Loucy (cell line): ENCODE results near the gene RNF182.

Experiments
- H2AFZ ChIP-seq: fragments of 200-600 bp; sonication (generic); 2 replicates; pipeline ENCODE4 v1.6.0; 2016; ENCODE audit warnings: antibody characterized with exemption, mild to moderate bottlenecking, low read length, moderate library complexity
- H3F3A ChIP-seq: fragments of 200-600 bp; 2 replicates; pipeline ENCODE4 v1.6.0; 2016; ENCODE audit warnings: antibody characterized with exemption, low read depth, mild to moderate bottlenecking
- H3K27me3 ChIP-seq: fragments of 200-600 bp; sonication (generic); 2 replicates; pipeline ENCODE4 v1.6.1; 2014; ENCODE audit warnings: low read length, mild to moderate bottlenecking; ENCODE audit not compliant: insufficient read depth, poor library complexity, severe bottlenecking
- H3K36me3 ChIP-seq: fragments of 200-600 bp; sonication (generic); 2 replicates; pipeline ENCODE4 v1.6.1; 2016; ENCODE audit warnings: low read length; ENCODE audit not compliant: insufficient read depth
- H3K4me1 ChIP-seq: fragments of 200-600 bp; sonication (generic); 2 replicates; pipeline ENCODE4 v1.5.1; 2014; ENCODE audit warnings: low read length, mild to moderate bottlenecking; ENCODE audit not compliant: insufficient read depth, poor library complexity, severe bottlenecking
- H3K4me2 ChIP-seq: fragments of 200-600 bp; sonication (generic); 2 replicates; pipeline ENCODE4 v1.6.0; 2014; ENCODE audit warnings: antibody characterized with exemption, low read length, low read depth, mild to moderate bottlenecking; ENCODE audit not compliant: poor library complexity, severe bottlenecking
- H3K4me3 ChIP-seq: fragments of 200-600 bp; sonication (generic); 2 replicates; pipeline ENCODE4 v1.5.1; 2014; ENCODE audit warnings: low read length, mild to moderate bottlenecking, mixed read lengths; ENCODE audit not compliant: poor library complexity, severe bottlenecking
- H3K79me2 ChIP-seq: fragments of 200-600 bp; sonication (generic); 2 replicates; pipeline ENCODE4 v1.6.1; 2014; ENCODE audit warnings: low read length; ENCODE audit not compliant: insufficient read depth
- H3K9ac ChIP-seq: fragments of 200-600 bp; sonication (generic); 2 replicates; pipeline ENCODE4 v1.6.0; 2014; ENCODE audit warnings: mild to moderate bottlenecking, low read depth, low read length, moderate library complexity; ENCODE audit not compliant: poor library complexity, severe bottlenecking
- H3K9me2 ChIP-seq: fragments of 200-600 bp; sonication (generic); replicated peaks from 2 replicates; pipeline ENCODE4 v1.6.1; 2016; ENCODE audit warnings: low read depth, low read length, mixed read lengths
- H3K9me3 ChIP-seq: fragments of 200-600 bp; sonication (generic); 2 replicates; pipeline ENCODE4 v1.6.1; 2014; ENCODE audit warnings: mild to moderate bottlenecking, antibody characterized with exemption, low read length, low read depth; ENCODE audit not compliant: insufficient read depth
- H4K20me1 ChIP-seq: fragments of 200-600 bp; sonication (generic); 2 replicates; pipeline ENCODE4 v1.6.0; 2014; ENCODE audit warnings: antibody characterized with exemption, low read length, mild to moderate bottlenecking; ENCODE audit not compliant: insufficient read depth, poor library complexity, severe bottlenecking
- EZH2phosphoT487 ChIP-seq: fragments of 200-600 bp; IDR thresholded peaks from 2 replicates; pipeline ENCODE4 v1.6.1; 2018; ENCODE audit warnings: antibody characterized with exemption, mild to moderate bottlenecking, moderate library complexity, borderline replicate concordance
- TF ChIP-seq, protein P1 (sequence below): fragments of 200-600 bp; sonication (generic); conservative IDR thresholded peaks from 2 replicates; pipeline ENCODE4 v1.5.1; 2014; ENCODE audit warnings: mild to moderate bottlenecking, antibody characterized with exemption, low read length

RNF182 gene

DNA sequence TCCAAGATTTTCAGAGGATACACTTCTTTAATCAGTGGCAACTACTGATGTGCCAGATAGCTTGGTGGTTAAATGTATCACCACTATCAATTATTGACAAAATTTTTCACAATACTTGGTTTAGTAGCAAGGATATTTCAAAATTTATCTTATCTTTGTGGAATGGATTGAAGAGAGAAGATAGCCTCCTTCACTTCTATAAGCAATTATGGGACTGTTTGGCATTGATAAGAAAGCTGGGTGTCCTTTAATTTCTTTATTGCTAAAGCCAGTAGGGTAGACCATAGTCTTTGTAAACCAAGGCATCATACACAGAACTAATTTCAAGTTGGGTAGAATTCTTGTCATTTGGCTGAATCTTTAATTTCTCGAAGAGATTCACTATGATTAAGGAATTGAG, 4.9 kb upstream of the RNF182 start:
- Histone ChIP-seq H2AFZ (no peak overlapping the region), H3K4me3 (no peak overlapping the region), H3K9ac (no peak overlapping the region), H3K4me1 (peaks cover 21% of the 10 kb centered on the region), H3K9me2 (no peaks in the 10 kb centered on the region), H3K79me2 (no peaks in the 10 kb centered on the region), H4K20me1 (no peaks in the 10 kb centered on the region), H3K4me2 (no peak overlapping the region), H3K9me3 (no peaks in the 10 kb centered on the region), H3K27me3 (peaks cover 12% of the 10 kb centered on the region), H3K36me3 (no peaks in the 10 kb centered on the region), H3F3A (no peaks in the 10 kb centered on the region)
- TF ChIP-seq, protein P1, sequence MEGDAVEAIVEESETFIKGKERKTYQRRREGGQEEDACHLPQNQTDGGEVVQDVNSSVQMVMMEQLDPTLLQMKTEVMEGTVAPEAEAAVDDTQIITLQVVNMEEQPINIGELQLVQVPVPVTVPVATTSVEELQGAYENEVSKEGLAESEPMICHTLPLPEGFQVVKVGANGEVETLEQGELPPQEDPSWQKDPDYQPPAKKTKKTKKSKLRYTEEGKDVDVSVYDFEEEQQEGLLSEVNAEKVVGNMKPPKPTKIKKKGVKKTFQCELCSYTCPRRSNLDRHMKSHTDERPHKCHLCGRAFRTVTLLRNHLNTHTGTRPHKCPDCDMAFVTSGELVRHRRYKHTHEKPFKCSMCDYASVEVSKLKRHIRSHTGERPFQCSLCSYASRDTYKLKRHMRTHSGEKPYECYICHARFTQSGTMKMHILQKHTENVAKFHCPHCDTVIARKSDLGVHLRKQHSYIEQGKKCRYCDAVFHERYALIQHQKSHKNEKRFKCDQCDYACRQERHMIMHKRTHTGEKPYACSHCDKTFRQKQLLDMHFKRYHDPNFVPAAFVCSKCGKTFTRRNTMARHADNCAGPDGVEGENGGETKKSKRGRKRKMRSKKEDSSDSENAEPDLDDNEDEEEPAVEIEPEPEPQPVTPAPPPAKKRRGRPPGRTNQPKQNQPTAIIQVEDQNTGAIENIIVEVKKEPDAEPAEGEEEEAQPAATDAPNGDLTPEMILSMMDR = no peak
- TF ChIP-seq EZH2phosphoT487 = no peak

DNA sequence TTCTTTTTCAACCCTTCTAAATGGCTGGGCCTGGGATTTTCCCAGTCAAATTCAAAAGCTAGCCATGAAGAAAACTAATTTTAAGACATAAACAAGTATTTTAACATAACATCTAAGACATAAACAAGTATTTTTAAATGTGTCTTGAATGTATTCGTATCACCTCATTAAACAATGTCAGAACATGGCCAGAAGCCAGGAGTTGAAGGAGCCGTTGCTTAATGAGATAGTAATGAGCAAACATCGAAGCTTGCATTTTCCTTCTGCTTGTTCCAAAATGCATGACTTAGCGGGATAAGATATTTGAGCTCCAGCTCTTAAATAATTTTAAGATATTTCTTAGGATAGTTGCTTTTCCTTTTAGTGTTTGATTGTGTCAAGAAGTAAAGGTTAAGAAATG, 4.2 kb upstream of the RNF182 start:
- H3K4me2 ChIP-seq = no peak overlapping the region
- H2AFZ ChIP-seq = no peak overlapping the region
- H3K9me3 ChIP-seq = no peaks in the 10 kb centered on the region
- no peaks in the 10 kb centered on the region for H3F3A ChIP-seq
- H3K9ac ChIP-seq = no peak overlapping the region
- no peaks in the 10 kb centered on the region for H3K9me2 ChIP-seq
- H3K36me3 ChIP-seq = no peaks in the 10 kb centered on the region
- no peaks in the 10 kb centered on the region for H4K20me1 ChIP-seq
- H3K4me1 ChIP-seq = peaks cover 21% of the 10 kb centered on the region
- no peaks in the 10 kb centered on the region for H3K79me2 ChIP-seq
- no peak for TF ChIP-seq EZH2phosphoT487
- TF ChIP-seq, protein P1 = no peak
- H3K4me3 ChIP-seq = no peak overlapping the region
- H3K27me3 ChIP-seq = peaks cover 17% of the 10 kb centered on the region

DNA sequence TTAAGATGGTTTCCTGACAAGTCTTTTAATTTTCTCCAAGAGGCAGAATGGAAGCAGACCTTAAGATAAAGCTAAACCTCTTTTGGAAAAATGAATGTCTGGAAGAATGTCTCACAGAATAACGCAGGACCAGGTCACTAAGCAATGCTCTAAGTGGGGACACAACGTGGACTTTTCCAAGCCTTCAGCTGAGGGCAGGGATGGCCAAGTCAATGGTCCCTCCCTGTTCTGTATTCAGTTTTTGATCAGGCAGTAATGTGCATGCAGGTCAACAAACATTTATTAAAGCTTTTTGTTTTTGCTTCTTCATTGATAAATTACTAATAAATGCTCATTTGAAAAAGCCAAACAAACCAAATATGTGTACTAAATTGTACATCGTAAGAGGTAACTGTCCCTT, 2.0 kb upstream of the RNF182 start:
- TF ChIP-seq, protein P1 = no peak
- TF ChIP-seq EZH2phosphoT487 = no peak
- H3K9ac ChIP-seq = no peak overlapping the region
- peaks cover 6% of the 10 kb centered on the region for H3K4me1 ChIP-seq
- no peaks in the 10 kb centered on the region for H3F3A ChIP-seq
- H3K79me2 ChIP-seq = no peaks in the 10 kb centered on the region
- H3K9me2 ChIP-seq = no peaks in the 10 kb centered on the region
- H3K9me3 ChIP-seq = no peaks in the 10 kb centered on the region
- H3K27me3 ChIP-seq = peaks cover 26% of the 10 kb centered on the region
- no peak overlapping the region for H3K4me2 ChIP-seq
- H3K4me3 ChIP-seq = no peak overlapping the region
- no peaks in the 10 kb centered on the region for H3K36me3 ChIP-seq
- no peak overlapping the region for H2AFZ ChIP-seq
- H4K20me1 ChIP-seq = no peaks in the 10 kb centered on the region
